Panc1 (cell line): Measurements from ENCODE around the gene TSPAN15. TPM values are rescaled to one million over a fixed set of nuclear protein-coding genes. Genes with fewer than 3 reads are reported as not detected.
"Not testable (repeated sequence)": the region's sequence is repeated elsewhere in the genome, so short reads cannot be mapped to it uniquely, and the experiment has no call there.

ENCODE experiments used
- ATAC-seq: fragments of 200-7000 bp; cut with Tn5 transposase; 2 replicates; pipeline ENCODE4 v1.9.1; 2020; ENCODE audit warnings: mild to moderate bottlenecking, moderate library complexity
- BruUV-seq: library from RNA; stranded (reverse); fragments of 400-500 nt; replicated peaks from 2 replicates; lab custom pipeline; 2021; lab: Mats Ljungman, UMichigan
- CTCF ChIA-PET: fragments of 300-600 bp; sonication (Branson Sonifier 250); formaldehyde crosslinking; loops from one replicate; lab custom pipeline; 2022; ENCODE audit warnings: antibody characterized with exemption; lab: Charles Lee
- POLR2A ChIA-PET: fragments of 300-600 bp; sonication (Branson Sonifier 250); formaldehyde crosslinking; loops from one replicate; lab custom pipeline; 2022; ENCODE audit warnings: antibody characterized with exemption; lab: Charles Lee
- DNase-seq: peaks from one replicate; pipeline ENCODE4 v3.0.0-alpha.2; 2010; ENCODE audit warnings: low read depth, low spot score
- H3K27ac ChIP-seq: 2 replicates; pipeline ENCODE4 v1.5.1; 2011; ENCODE audit warnings: mild to moderate bottlenecking, low read length, inconsistent platforms
- H3K27me3 ChIP-seq: fragments of 200-500 bp; sonication (Bioruptor generic); 2 replicates; pipeline ENCODE4 v1.6.0; 2014; ENCODE audit warnings: low read length, inconsistent platforms; ENCODE audit not compliant: control insufficient read depth, insufficient read depth
- H3K36me3 ChIP-seq: fragments of 200-500 bp; sonication (Bioruptor generic); 2 replicates; pipeline ENCODE4 v1.5.1; 2014; ENCODE audit warnings: inconsistent platforms, mild to moderate bottlenecking, low read length, moderate library complexity; ENCODE audit not compliant: control insufficient read depth, insufficient read depth
- H3K4me1 ChIP-seq: 2 replicates; pipeline ENCODE4 v1.5.1; 2011; ENCODE audit warnings: inconsistent platforms, mild to moderate bottlenecking, low read length, moderate library complexity; ENCODE audit not compliant: control insufficient read depth, insufficient read depth
- H3K4me3 ChIP-seq, 2 experiments: 2 replicates each; pipeline ENCODE4 v1.5.1; 2011 to 2012; ENCODE audit warnings: low read depth in 2 of 2, low read length in 2 of 2, mild to moderate bottlenecking in 2 of 2, inconsistent platforms in 1 of 2, moderate library complexity in 1 of 2
- H3K9me3 ChIP-seq: fragments of 200-500 bp; sonication (Bioruptor generic); 2 replicates; pipeline ENCODE4 v1.5.1; 2014; ENCODE audit warnings: low read depth, mild to moderate bottlenecking, inconsistent platforms, low read length, moderate library complexity; ENCODE audit not compliant: control insufficient read depth, insufficient read depth
- POLR2AphosphoS5 ChIP-seq: IDR thresholded peaks from 2 replicates; pipeline ENCODE4 v1.6.1; 2012; ENCODE audit warnings: mild to moderate bottlenecking, low read depth, low read length, moderate library complexity
- SIN3A ChIP-seq: IDR thresholded peaks from 2 replicates; pipeline ENCODE4 v1.6.1; 2012; ENCODE audit warnings: low read depth, mild to moderate bottlenecking, low read length, moderate library complexity, borderline replicate concordance; ENCODE audit not compliant: insufficient read depth
- TCF7L2 ChIP-seq: IDR thresholded peaks from 2 replicates; pipeline ENCODE4 v1.6.1; 2011; ENCODE audit warnings: mild to moderate bottlenecking, low read depth, low read length, inconsistent platforms
- in situ Hi-C: cut with HindIII; loops from 2 replicates; pipeline ENCODE4 v1.10.0; 2016; ENCODE audit warnings: low sequenced_read_pairs, low pct_unique_long_range_greater_than_20kb
- intact Hi-C: fragments of 100-400 bp; cut with micrococcal nuclease; formaldehyde crosslinking; loops from one replicate; pipeline ENCODE4 v1.10.0; 2022; ENCODE audit not compliant: unreplicated experiment
- total RNA-seq: library from RNA; stranded (reverse); gene quantifications from one replicate; pipeline ENCODE4 v1.2.1, GENCODE V29; 2021; ENCODE audit not compliant: unreplicated experiment
- TF ChIP-seq, protein P1 (sequence below): fragments of 450-650 bp; IDR thresholded peaks from 2 replicates; pipeline ENCODE4 v1.5.1; 2017; ENCODE audit warnings: mild to moderate bottlenecking
- TF ChIP-seq, protein P2 (sequence below), 2 experiments: IDR thresholded peaks; 2 replicates each; pipeline ENCODE4 v1.6.1; 2011 to 2012; ENCODE audit warnings: low read depth in 2 of 2, control low read depth in 1 of 2, low read length in 1 of 2, mild to moderate bottlenecking in 1 of 2, moderate library complexity in 1 of 2; ENCODE audit not compliant: insufficient read depth in 1 of 2

TSPAN15 gene
- total RNA-seq, 1 experiment from 2014 or later = 199 TPM

DNA sequence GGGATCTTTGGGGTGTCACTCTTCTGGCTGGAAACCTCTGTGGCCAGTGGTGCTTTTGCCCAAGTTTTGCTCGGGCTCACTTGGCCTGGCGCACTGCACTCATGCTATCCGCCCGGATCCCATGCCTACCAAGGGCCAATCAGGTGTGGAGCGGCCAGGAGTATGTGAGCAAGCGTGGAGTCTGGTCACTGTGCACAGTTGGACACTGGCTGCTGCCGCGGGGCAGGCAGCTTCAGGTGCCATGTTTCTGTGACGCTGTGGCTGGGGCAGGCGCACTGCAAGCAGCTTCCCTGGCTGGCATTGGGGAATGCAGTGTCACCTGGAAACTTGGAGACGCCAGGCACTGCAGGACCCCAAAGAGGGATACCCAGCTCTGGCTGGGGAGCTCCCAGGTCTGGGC, 76.7 kb downstream of the TSPAN15 start:
- BruUV-seq = no TSS peak
- ChIA-PET POLR2A (no interaction called here), CTCF (no interaction called here)
- H3K36me3 ChIP-seq = no peaks in the 10 kb centered on the region
- no peak overlapping the region for H3K4me3 ChIP-seq
- H3K27me3 ChIP-seq = no peaks in the 10 kb centered on the region
- H3K4me1 ChIP-seq = no peaks in the 10 kb centered on the region
- ATAC-seq (no peak), DNase-seq (no peak)
- no peak overlapping the region for H3K27ac ChIP-seq
- in situ Hi-C loops = no loop called here
- TF ChIP-seq, protein P1, sequence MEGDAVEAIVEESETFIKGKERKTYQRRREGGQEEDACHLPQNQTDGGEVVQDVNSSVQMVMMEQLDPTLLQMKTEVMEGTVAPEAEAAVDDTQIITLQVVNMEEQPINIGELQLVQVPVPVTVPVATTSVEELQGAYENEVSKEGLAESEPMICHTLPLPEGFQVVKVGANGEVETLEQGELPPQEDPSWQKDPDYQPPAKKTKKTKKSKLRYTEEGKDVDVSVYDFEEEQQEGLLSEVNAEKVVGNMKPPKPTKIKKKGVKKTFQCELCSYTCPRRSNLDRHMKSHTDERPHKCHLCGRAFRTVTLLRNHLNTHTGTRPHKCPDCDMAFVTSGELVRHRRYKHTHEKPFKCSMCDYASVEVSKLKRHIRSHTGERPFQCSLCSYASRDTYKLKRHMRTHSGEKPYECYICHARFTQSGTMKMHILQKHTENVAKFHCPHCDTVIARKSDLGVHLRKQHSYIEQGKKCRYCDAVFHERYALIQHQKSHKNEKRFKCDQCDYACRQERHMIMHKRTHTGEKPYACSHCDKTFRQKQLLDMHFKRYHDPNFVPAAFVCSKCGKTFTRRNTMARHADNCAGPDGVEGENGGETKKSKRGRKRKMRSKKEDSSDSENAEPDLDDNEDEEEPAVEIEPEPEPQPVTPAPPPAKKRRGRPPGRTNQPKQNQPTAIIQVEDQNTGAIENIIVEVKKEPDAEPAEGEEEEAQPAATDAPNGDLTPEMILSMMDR = no peak
- intact Hi-C loops = no loop called here
- no peaks in the 10 kb centered on the region for H3K9me3 ChIP-seq

DNA sequence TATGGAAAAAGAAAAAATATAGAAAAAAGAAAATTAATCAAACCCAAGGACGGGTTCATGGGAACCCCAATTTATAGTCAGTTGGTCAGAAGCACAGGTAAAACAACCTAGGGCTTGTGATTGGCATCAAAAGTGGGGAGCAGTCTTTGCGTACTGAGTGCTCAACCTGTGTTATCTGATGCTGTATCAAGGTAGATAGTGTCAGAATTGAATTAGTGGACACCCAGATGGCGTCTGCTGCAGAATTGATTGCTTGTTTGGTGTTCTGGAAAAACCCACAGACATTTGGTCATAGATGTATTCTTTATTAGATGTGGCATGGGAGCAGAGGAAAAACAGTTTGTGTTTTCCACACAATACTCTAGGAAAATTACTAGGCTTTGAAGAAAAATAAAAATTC, 82.4 kb downstream of the TSPAN15 start:
- DNase-seq = no peak
- intact Hi-C loops = no loop called here
- Histone ChIP-seq H3K4me1 (no peaks in the 10 kb centered on the region), H3K4me3 (no peak overlapping the region), H3K36me3 (no peaks in the 10 kb centered on the region), H3K27ac (no peak overlapping the region), H3K27me3 (no peaks in the 10 kb centered on the region), H3K9me3 (no peaks in the 10 kb centered on the region)
- TF ChIP-seq TCF7L2 (no peak), SIN3A (no peak), POLR2AphosphoS5 (no peak)
- TF ChIP-seq, protein P2, sequence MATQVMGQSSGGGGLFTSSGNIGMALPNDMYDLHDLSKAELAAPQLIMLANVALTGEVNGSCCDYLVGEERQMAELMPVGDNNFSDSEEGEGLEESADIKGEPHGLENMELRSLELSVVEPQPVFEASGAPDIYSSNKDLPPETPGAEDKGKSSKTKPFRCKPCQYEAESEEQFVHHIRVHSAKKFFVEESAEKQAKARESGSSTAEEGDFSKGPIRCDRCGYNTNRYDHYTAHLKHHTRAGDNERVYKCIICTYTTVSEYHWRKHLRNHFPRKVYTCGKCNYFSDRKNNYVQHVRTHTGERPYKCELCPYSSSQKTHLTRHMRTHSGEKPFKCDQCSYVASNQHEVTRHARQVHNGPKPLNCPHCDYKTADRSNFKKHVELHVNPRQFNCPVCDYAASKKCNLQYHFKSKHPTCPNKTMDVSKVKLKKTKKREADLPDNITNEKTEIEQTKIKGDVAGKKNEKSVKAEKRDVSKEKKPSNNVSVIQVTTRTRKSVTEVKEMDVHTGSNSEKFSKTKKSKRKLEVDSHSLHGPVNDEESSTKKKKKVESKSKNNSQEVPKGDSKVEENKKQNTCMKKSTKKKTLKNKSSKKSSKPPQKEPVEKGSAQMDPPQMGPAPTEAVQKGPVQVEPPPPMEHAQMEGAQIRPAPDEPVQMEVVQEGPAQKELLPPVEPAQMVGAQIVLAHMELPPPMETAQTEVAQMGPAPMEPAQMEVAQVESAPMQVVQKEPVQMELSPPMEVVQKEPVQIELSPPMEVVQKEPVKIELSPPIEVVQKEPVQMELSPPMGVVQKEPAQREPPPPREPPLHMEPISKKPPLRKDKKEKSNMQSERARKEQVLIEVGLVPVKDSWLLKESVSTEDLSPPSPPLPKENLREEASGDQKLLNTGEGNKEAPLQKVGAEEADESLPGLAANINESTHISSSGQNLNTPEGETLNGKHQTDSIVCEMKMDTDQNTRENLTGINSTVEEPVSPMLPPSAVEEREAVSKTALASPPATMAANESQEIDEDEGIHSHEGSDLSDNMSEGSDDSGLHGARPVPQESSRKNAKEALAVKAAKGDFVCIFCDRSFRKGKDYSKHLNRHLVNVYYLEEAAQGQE (IDR thresholded peaks at IDR 0.05; ENCODE audit: insufficient read depth in 1 of 2, low read depth in 2 of 2, low read length in 1 of 2) = no peak
- TF ChIP-seq, protein P1 = no peak
- in situ Hi-C loops = no loop called here
- ChIA-PET CTCF (no interaction called here), POLR2A (no interaction called here)
- no peak for ATAC-seq
- no TSS peak for BruUV-seq

DNA sequence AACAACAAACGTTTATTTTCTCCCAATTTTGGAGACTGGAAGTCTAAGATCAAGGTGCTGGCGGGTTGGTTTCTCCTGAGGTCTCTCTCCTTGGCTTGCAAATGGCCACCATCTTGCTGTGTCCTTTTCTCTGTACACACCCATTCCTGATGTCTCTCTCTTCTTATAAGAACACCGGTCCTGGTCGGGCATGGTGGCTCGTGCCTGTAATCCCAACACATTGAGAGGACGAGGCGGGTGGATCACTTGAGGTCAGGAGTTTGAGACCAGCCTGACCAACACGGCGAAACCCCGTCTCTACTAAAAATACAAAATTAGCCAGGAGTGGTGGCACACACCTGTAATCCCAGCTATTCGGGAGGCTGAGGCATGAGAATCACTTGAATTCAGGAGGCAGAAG, 85.3 kb downstream of the TSPAN15 start:
- ATAC-seq, H3K27me3 ChIP-seq, H3K9me3 ChIP-seq, H3K27ac ChIP-seq, DNase-seq, in situ Hi-C loops, POLR2A ChIA-PET, H3K4me1 ChIP-seq, H3K4me3 ChIP-seq, intact Hi-C loops, BruUV-seq, H3K36me3 ChIP-seq: not testable (repeated sequence)
- CTCF ChIA-PET = interaction anchor here (0.7 kb wide), 1 partner anchor 36 kb away, joined by 9 read pairs; no protein-coding TSS in a partner anchor
